HepG2 (cell line): ENCODE data around the gene ATP6V1G2. TPM values are rescaled to one million over a fixed set of nuclear protein-coding genes. Genes with fewer than 3 reads are reported as not detected.

Experiments used
- ELF3 ChIP-seq: IDR thresholded peaks from 2 replicates; pipeline ENCODE4 v1.6.1; 2016; ENCODE audit warnings: missing genetic modification reagents, missing compliant biosample characterization
- FOXJ3 ChIP-seq: sonication (generic); formaldehyde crosslinking; IDR thresholded peaks from 2 replicates; pipeline ENCODE4 v1.4.0; 2020; ENCODE audit warnings: missing genetic modification reagents, mild to moderate bottlenecking, borderline replicate concordance
- GLI4 ChIP-seq: sonication (generic); formaldehyde crosslinking; IDR thresholded peaks from 2 replicates; pipeline ENCODE4 v1.5.1; 2020; ENCODE audit warnings: missing genetic modification reagents, mild to moderate bottlenecking, moderate library complexity, borderline replicate concordance
- KDM1A ChIP-seq: IDR thresholded peaks from 2 replicates; pipeline ENCODE4 v1.6.1; 2016; ENCODE audit warnings: missing compliant biosample characterization
- MTF1 ChIP-seq: sonication (generic); formaldehyde crosslinking; IDR thresholded peaks from 2 replicates; pipeline ENCODE4 v1.5.0; 2020; ENCODE audit warnings: missing genetic modification reagents
- PHF8 ChIP-seq: sonication (generic); formaldehyde crosslinking; IDR thresholded peaks from 2 replicates; pipeline ENCODE4 v1.5.0; 2020; ENCODE audit warnings: missing genetic modification reagents
- POLR2AphosphoS5 ChIP-seq: IDR thresholded peaks from 2 replicates; pipeline ENCODE4 v1.6.1; 2012; ENCODE audit warnings: low read depth, low read length
- SMAD1 ChIP-seq: sonication (generic); formaldehyde crosslinking; IDR thresholded peaks from 2 replicates; pipeline ENCODE4 v1.4.0; 2020; ENCODE audit warnings: missing genetic modification reagents, low read depth, mild to moderate bottlenecking, borderline replicate concordance
- YEATS2 ChIP-seq: sonication (generic); formaldehyde crosslinking; IDR thresholded peaks from 2 replicates; pipeline ENCODE4 v1.4.0; 2020; ENCODE audit warnings: missing genetic modification reagents, borderline replicate concordance
- ZBTB38 ChIP-seq: sonication (generic); formaldehyde crosslinking; IDR thresholded peaks from 2 replicates; pipeline ENCODE4 v1.5.1; 2020; ENCODE audit warnings: mild to moderate bottlenecking, missing genetic modification reagents
- ZBTB8A ChIP-seq: sonication (generic); formaldehyde crosslinking; IDR thresholded peaks from 2 replicates; pipeline ENCODE4 v1.4.0; 2020; ENCODE audit warnings: mild to moderate bottlenecking, low read depth, missing genetic modification reagents, borderline replicate concordance
- ZFY ChIP-seq: sonication (generic); formaldehyde crosslinking; IDR thresholded peaks from 2 replicates; pipeline ENCODE4 v1.4.0; 2020; ENCODE audit warnings: missing genetic modification reagents
- ZNF317 ChIP-seq: sonication (generic); formaldehyde crosslinking; IDR thresholded peaks from 2 replicates; pipeline ENCODE4 v1.5.0; 2020; ENCODE audit warnings: mild to moderate bottlenecking, missing genetic modification reagents
- ZNF775 ChIP-seq: sonication (generic); formaldehyde crosslinking; IDR thresholded peaks from 2 replicates; pipeline ENCODE4 v1.4.0; 2020; ENCODE audit warnings: missing genetic modification reagents, mild to moderate bottlenecking, moderate library complexity, borderline replicate concordance
- polyA plus RNA-seq, 8 experiments: library from polyadenylated mRNA; depleted of rRNA in 3 of 8; stranded (reverse) in 7 of 8; unstranded in 1 of 8; fragments of >200 nt; fragmentation: Illumina TruSeq in 4 of 8; extraction: Trizol in 4 of 8; gene quantifications; 2 replicates each; pipeline versions ENCODE4 v1.2.1 to v1.2.3, GENCODE V29; 2011 to 2016; ENCODE audit warnings: low read depth in 4 of 8, missing spikeins in 1 of 8, mixed read lengths in 1 of 8; ENCODE audit not compliant: insufficient read depth in 1 of 8
- total RNA-seq, 5 experiments: library from RNA; depleted of rRNA; stranded (reverse); fragments of >200 nt; fragmentation: Illumina TruSeq; extraction: Trizol; gene quantifications; 2 replicates each; pipeline ENCODE4 v1.2.3, GENCODE V29; 2016; ENCODE audit warnings: low read depth in 1 of 5
- TF ChIP-seq, protein P1 (sequence below): sonication (generic); formaldehyde crosslinking; IDR thresholded peaks from 2 replicates; pipeline ENCODE4 v1.4.0; 2020; ENCODE audit warnings: missing genetic modification reagents
- TF ChIP-seq, protein P2 (sequence below): sonication (generic); formaldehyde crosslinking; conservative IDR thresholded peaks from 2 replicates; pipeline ENCODE4 v1.8.0; 2022; ENCODE audit warnings: low read depth, missing genetic modification reagents
- TF ChIP-seq, protein P3 (sequence below): sonication (generic); formaldehyde crosslinking; IDR thresholded peaks from 2 replicates; pipeline ENCODE4 v1.5.0; 2020; ENCODE audit warnings: missing genetic modification reagents
- TF ChIP-seq, protein P4 (sequence below): sonication (generic); formaldehyde crosslinking; IDR thresholded peaks from 2 replicates; pipeline ENCODE4 v1.5.0; 2020; ENCODE audit warnings: missing genetic modification reagents
- TF ChIP-seq, protein P5 (sequence below): sonication (generic); formaldehyde crosslinking; conservative IDR thresholded peaks from 2 replicates; pipeline ENCODE4 v1.8.1; 2023; ENCODE audit warnings: missing genetic modification reagents

ATP6V1G2 gene
- total and polyA plus RNA-seq, 2 of the 13 experiments (the other 11 are each of a cell fraction or from before 2014, with no cell fraction given): 0.27 to 0.83 TPM

DNA sequence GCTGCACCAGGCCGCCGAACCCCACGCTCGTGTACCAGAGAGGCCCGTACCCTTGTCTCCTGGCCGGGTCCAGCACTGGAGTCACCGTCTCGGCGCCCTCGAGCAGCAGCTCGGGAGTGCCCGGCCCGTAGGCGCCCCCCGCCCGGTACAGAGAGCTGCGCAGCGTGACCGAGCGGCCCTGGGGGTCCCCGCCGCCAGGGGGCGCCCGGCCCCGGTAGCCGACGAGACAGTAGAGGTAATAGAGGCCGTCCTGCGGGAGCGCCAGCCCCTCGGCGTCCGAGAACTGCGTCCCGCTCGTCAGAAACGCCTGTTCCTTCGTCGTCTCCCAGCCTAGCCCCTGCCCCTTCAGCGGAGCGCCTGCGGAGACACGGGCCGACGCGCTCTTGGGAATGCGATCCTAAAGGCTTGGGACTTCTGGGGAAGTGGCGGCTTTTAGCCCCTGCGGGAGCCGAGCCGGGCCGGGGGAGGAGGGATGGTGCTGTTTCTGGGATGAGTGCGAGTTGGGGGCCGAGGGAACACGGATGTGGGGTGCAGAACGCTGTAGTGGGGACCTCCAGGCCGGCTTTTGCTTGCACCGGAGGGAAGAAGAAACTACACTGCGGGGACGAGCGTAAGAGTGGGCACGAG lies 34.5 kb upstream of the ATP6V1G2 start (continued):
- TF ChIP-seq, protein P1, sequence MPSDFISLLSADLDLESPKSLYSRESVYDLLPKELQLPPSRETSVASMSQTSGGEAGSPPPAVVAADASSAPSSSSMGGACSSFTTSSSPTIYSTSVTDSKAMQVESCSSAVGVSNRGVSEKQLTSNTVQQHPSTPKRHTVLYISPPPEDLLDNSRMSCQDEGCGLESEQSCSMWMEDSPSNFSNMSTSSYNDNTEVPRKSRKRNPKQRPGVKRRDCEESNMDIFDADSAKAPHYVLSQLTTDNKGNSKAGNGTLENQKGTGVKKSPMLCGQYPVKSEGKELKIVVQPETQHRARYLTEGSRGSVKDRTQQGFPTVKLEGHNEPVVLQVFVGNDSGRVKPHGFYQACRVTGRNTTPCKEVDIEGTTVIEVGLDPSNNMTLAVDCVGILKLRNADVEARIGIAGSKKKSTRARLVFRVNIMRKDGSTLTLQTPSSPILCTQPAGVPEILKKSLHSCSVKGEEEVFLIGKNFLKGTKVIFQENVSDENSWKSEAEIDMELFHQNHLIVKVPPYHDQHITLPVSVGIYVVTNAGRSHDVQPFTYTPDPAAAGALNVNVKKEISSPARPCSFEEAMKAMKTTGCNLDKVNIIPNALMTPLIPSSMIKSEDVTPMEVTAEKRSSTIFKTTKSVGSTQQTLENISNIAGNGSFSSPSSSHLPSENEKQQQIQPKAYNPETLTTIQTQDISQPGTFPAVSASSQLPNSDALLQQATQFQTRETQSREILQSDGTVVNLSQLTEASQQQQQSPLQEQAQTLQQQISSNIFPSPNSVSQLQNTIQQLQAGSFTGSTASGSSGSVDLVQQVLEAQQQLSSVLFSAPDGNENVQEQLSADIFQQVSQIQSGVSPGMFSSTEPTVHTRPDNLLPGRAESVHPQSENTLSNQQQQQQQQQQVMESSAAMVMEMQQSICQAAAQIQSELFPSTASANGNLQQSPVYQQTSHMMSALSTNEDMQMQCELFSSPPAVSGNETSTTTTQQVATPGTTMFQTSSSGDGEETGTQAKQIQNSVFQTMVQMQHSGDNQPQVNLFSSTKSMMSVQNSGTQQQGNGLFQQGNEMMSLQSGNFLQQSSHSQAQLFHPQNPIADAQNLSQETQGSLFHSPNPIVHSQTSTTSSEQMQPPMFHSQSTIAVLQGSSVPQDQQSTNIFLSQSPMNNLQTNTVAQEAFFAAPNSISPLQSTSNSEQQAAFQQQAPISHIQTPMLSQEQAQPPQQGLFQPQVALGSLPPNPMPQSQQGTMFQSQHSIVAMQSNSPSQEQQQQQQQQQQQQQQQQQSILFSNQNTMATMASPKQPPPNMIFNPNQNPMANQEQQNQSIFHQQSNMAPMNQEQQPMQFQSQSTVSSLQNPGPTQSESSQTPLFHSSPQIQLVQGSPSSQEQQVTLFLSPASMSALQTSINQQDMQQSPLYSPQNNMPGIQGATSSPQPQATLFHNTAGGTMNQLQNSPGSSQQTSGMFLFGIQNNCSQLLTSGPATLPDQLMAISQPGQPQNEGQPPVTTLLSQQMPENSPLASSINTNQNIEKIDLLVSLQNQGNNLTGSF: no peak
- TF ChIP-seq ELF3 (CRISPR knock-in tag) (no peak; the same call in 1 of the 2 replicates), ZBTB38 (CRISPR knock-in tag) (peak; percentile 76), GLI4 (CRISPR knock-in tag) (no peak), ZBTB8A (CRISPR knock-in tag) (no peak), PHF8 (CRISPR knock-in tag) (peak; percentile 82), POLR2AphosphoS5 (peak; percentile 42; the same call in 1 of the 2 replicates), SMAD1 (CRISPR knock-in tag) (peak; percentile 89), ZFY (CRISPR knock-in tag) (peak; percentile 76), MTF1 (CRISPR knock-in tag) (no peak), KDM1A (CRISPR knock-in tag) (no peak), ZNF317 (CRISPR knock-in tag) (no peak), ZNF775 (no peak), YEATS2 (CRISPR knock-in tag) (peak; percentile 76; the same call in 1 of the 2 replicates), FOXJ3 (CRISPR knock-in tag) (0 out of 2 replicates have a peak, but pooled peaks have one; percentile 23)
- TF ChIP-seq, protein P2, sequence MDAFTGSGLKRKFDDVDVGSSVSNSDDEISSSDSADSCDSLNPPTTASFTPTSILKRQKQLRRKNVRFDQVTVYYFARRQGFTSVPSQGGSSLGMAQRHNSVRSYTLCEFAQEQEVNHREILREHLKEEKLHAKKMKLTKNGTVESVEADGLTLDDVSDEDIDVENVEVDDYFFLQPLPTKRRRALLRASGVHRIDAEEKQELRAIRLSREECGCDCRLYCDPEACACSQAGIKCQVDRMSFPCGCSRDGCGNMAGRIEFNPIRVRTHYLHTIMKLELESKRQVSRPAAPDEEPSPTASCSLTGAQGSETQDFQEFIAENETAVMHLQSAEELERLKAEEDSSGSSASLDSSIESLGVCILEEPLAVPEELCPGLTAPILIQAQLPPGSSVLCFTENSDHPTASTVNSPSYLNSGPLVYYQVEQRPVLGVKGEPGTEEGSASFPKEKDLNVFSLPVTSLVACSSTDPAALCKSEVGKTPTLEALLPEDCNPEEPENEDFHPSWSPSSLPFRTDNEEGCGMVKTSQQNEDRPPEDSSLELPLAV (CRISPR knock-in tag): no peak
- TF ChIP-seq, protein P3, sequence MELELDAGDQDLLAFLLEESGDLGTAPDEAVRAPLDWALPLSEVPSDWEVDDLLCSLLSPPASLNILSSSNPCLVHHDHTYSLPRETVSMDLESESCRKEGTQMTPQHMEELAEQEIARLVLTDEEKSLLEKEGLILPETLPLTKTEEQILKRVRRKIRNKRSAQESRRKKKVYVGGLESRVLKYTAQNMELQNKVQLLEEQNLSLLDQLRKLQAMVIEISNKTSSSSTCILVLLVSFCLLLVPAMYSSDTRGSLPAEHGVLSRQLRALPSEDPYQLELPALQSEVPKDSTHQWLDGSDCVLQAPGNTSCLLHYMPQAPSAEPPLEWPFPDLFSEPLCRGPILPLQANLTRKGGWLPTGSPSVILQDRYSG (CRISPR knock-in tag): no peak
- TF ChIP-seq, protein P4, sequence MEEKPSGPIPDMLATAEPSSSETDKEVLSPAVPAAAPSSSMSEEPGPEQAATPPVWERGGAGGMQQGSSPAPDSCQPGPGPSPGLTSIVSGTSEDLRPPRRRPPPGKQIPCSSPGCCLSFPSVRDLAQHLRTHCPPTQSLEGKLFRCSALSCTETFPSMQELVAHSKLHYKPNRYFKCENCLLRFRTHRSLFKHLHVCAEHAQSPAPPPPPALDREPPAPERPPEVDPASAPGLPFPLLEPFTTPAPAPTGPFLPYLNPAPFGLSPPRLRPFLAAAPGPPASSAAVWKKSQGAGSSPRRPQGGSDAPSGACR (CRISPR knock-in tag): peak; percentile 95; the same call in 1 of the 2 replicates
- TF ChIP-seq, protein P5, sequence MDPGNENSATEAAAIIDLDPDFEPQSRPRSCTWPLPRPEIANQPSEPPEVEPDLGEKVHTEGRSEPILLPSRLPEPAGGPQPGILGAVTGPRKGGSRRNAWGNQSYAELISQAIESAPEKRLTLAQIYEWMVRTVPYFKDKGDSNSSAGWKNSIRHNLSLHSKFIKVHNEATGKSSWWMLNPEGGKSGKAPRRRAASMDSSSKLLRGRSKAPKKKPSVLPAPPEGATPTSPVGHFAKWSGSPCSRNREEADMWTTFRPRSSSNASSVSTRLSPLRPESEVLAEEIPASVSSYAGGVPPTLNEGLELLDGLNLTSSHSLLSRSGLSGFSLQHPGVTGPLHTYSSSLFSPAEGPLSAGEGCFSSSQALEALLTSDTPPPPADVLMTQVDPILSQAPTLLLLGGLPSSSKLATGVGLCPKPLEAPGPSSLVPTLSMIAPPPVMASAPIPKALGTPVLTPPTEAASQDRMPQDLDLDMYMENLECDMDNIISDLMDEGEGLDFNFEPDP (CRISPR knock-in tag): 0 out of 2 replicates have a peak, but pooled peaks have one; percentile 87
